ENCODE data around the gene HECW1.

DNA sequence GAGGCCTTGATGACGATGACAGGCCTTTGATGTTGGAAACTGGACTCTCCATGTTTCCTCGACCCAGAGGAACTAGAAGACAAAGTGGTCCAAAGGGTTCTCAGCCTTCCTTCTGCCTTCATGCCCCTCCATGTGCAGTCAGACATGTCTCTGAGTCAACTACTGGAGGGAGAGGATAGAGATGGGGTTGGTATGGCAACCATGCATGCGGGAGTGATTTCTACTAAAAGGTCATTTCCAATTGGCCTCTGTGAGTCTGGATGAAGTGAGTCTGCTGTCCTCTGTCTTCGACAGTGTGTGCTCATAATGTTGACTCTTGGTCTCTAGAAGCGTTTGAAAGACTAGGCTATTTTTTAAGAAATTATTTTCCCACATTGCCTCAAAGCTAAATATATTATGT is 499.7 kb downstream of the HECW1 start:
- TF ChIP-seq ZNF624 (tag by site-specific recombination; IDR thresholded peaks at IDR 0.05) (no peak), ZNF184 (tag by site-specific recombination; IDR thresholded peaks at IDR 0.05) (no peak), YY1 (tag by site-specific recombination; IDR thresholded peaks at IDR 0.05) (no peak), ZNF777 (tag by site-specific recombination; IDR thresholded peaks at IDR 0.05; ENCODE audit: borderline replicate concordance) (no peak), SALL2 (tag by site-specific recombination; IDR thresholded peaks at IDR 0.05; ENCODE audit: borderline replicate concordance) (no peak), ZNF416 (tag by site-specific recombination; IDR thresholded peaks at IDR 0.05) (no peak), SETDB1 (IDR thresholded peaks at IDR 0.05; ENCODE audit: insufficient read length, low read length) (no peak), ZNF530 (tag by site-specific recombination; IDR thresholded peaks at IDR 0.05; ENCODE audit: low read depth) (no peak), ZNF626 (tag by site-specific recombination; IDR thresholded peaks at IDR 0.05) (no peak), ZNF37A (tag by site-specific recombination; IDR thresholded peaks at IDR 0.05) (no peak), ZNF629 (tag by site-specific recombination; IDR thresholded peaks at IDR 0.05) (no peak)
- TF ChIP-seq, protein P1, sequence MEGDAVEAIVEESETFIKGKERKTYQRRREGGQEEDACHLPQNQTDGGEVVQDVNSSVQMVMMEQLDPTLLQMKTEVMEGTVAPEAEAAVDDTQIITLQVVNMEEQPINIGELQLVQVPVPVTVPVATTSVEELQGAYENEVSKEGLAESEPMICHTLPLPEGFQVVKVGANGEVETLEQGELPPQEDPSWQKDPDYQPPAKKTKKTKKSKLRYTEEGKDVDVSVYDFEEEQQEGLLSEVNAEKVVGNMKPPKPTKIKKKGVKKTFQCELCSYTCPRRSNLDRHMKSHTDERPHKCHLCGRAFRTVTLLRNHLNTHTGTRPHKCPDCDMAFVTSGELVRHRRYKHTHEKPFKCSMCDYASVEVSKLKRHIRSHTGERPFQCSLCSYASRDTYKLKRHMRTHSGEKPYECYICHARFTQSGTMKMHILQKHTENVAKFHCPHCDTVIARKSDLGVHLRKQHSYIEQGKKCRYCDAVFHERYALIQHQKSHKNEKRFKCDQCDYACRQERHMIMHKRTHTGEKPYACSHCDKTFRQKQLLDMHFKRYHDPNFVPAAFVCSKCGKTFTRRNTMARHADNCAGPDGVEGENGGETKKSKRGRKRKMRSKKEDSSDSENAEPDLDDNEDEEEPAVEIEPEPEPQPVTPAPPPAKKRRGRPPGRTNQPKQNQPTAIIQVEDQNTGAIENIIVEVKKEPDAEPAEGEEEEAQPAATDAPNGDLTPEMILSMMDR (tag by site-specific recombination; IDR thresholded peaks at IDR 0.05): no peak
- TF ChIP-seq, protein P2, sequence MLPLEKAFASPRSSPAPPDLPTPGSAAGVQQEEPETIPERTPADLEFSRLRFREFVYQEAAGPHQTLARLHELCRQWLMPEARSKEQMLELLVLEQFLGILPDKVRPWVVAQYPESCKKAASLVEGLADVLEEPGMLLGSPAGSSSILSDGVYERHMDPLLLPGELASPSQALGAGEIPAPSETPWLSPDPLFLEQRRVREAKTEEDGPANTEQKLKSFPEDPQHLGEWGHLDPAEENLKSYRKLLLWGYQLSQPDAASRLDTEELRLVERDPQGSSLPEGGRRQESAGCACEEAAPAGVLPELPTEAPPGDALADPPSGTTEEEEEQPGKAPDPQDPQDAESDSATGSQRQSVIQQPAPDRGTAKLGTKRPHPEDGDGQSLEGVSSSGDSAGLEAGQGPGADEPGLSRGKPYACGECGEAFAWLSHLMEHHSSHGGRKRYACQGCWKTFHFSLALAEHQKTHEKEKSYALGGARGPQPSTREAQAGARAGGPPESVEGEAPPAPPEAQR (tag by site-specific recombination; IDR thresholded peaks at IDR 0.05): no peak
